HG03460 (cell line): Measurements from ENCODE around the gene TMEM179.

Experiments used
- ATAC-seq: cut with Tn5 transposase; IDR thresholded peaks from one replicate; pipeline ENCODE4 v1.9.1; 2021; ENCODE audit not compliant: unreplicated experiment

The TMEM179 gene

DNA sequence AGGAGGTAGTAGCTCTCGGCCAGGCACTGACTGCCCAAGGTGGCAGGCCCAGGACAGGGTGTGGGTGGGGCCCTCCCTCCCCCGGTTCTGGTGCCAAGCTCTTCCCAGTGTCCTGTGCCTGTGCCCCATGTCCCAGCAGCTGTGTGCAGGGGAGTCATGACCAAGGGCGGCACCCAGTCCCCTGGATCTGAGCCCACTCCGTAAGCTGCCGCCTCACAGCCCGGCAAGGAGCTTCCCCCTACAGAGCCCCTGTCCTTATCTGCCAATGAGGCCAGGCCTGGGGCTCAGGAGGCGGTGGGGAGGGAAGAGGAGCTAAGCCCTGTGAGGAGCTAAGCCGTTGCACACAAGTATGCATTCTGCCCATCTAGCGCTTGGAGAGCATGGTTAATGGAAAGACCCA is 30.6 kb downstream of the TMEM179 start:
- no peak for ATAC-seq

GRCh38 chr14:104572668-104573067 is 31.9 kb downstream of the TMEM179 start:
- ATAC-seq: no peak

- no peak for ATAC-seq
Observed at GRCh38 chr14:104572024-104572626, 32.4 kb downstream of the TMEM179 start.

- no peak for ATAC-seq
Observed at GRCh38 chr14:104571246-104571645, 33.3 kb downstream of the TMEM179 start.

GRCh38 chr14:104569435-104569834 is 35.1 kb downstream of the TMEM179 start:
- no peak for ATAC-seq

GRCh38 chr14:104568620-104569019 is 36.0 kb downstream of the TMEM179 start:
- no peak for ATAC-seq

GRCh38 chr14:104567957-104568225 is 36.7 kb downstream of the TMEM179 start:
- no peak for ATAC-seq

DNA sequence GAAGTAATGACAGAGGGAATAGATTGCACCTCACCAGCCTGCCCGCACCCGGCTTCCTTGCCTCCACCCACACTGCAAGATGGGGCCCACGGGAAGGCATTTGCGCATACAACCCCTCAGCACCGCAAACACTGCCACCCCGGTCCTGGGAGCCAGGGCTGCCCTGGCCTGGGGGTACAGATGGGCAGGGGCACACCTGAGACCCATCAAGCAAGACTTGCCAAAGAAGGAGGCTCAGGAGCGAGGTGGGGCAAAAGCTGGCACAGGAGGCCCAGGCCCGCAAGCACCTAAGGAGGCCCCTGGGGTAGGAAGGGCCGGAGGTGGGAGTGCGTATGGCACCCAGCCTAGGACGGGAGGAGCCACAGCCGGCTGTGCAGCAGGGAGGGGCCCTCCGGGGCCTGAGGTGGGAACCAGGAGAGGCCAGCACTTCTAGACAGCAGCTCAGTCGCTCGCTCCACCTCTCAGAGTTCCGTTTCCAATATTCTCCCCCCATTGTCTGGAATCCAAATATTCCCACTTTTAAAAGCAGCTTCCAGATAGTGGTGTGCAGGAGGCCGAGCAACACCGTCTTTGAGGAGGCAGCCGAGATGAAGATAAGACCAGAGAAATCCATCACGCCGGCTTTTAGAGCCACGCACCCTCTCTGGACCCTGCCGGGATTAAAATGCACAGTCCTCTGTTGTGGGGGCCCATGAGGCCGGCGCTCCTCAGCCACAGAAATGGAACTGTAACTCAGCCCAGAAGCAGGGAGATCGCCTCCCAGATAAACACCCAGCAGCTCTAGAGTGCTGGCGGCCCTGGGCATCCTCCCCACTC is 37.2 kb downstream of the TMEM179 start:
- ATAC-seq: no peak

- no peak for ATAC-seq
Observed at GRCh38 chr14:104564744-104565679, 39.6 kb downstream of the TMEM179 start.

DNA sequence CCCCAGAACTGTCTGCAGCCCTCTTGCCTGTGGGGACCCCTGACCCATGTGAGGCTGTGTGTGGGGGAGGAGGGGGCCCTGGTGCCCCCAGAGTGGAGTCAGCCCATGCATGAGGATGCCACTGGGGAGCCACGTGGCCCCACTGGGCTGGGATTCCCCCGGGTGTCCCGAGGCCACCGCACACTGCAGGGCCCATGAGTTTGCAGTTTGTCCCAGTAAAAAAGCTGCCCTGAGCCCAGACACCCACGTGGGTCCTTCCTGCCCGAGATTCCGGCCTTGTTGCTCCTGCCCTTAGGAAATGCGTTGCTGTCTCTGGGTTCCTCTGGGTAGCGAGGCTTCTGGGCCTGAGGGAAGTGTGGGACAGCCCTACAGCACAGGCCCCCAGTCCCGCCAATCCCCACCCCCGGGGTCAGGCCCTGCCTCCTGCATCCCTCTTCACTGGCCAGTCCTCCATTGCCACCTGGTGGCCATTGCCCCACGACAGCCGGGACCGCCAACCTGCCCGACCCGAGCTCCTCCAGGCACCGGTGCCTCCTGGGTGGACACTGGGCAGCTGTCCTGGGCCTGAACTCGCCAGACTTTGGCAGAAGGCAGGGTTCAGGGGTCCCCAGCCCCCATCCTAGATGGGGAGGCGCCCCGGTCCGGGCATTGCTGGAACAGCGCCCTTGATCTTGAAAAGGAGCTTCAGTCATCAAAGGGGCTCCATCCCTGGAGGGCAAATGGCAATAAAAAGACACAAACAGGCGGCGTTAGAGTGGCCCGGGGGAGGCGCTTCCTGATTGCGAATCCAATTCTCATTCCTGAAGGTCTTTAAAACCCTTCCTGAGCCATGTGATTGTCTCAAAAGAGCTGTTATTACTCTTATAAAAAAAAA is 40.6 kb downstream of the TMEM179 start:
- ATAC-seq: no peak

GRCh38 chr14:104563191-104563741 is 41.3 kb downstream of the TMEM179 start:
- no peak for ATAC-seq

DNA sequence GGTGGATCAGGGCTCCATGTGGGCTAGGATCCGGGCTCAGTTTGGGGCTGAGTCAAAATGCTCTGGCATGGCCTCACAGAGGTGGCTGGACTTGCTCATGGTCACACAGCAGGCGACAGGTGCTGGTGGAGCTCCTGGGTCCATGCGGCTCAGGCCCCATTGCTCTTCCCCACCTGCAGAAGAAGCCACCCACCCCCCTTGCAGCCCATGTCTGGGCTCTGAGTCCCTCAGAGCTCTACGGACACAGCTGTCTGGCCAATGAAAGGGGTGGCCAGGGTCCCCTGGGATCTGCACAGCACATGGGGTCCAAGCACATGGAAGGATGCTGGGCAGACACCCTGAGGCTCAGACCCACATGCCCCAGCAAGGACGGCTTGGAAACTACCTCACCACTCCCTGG is 42.0 kb downstream of the TMEM179 start:
- ATAC-seq: no peak

GRCh38 chr14:104561632-104562495 is 42.7 kb downstream of the TMEM179 start:
- ATAC-seq: no peak

DNA sequence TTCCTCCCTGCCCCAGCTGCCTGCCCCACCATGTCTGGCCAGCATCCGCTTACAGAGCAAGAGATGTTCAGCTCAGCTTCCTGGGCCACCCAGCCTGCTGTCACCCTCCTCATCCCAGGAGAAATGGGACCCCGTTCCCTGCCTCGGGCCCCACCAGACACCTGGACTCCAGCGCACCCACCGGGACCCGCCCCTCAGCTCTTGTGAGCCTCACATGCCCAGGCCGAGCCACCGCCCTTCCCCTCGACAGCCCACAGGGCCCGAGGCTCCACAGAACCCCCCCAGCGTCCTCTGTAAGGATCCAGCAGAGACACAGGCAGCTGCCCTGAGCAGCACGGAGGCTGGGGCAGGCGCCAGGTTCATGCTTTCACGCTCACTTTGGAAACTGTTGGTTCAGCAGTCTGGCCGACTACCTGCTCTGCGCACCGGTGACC is 43.4 kb downstream of the TMEM179 start:
- no peak for ATAC-seq

DNA sequence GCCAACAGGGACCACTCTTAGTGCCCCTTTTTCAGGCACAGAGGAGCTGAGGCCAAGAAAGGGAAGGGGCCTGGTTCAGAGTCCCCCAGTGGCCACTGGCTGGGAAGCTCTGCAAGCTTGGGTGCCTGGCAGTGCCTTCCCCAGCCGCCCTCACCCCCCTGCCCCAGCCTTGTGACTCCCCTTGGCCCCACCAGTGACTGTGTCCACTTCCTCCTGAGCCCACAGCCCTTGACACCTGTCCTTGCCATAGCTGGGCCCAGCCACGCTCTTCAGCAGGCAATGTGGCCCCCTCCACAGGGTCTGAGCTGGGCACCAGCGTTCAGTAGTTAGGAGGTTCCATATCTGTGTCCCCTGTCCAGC is 44.0 kb downstream of the TMEM179 start:
- no peak for ATAC-seq

DNA sequence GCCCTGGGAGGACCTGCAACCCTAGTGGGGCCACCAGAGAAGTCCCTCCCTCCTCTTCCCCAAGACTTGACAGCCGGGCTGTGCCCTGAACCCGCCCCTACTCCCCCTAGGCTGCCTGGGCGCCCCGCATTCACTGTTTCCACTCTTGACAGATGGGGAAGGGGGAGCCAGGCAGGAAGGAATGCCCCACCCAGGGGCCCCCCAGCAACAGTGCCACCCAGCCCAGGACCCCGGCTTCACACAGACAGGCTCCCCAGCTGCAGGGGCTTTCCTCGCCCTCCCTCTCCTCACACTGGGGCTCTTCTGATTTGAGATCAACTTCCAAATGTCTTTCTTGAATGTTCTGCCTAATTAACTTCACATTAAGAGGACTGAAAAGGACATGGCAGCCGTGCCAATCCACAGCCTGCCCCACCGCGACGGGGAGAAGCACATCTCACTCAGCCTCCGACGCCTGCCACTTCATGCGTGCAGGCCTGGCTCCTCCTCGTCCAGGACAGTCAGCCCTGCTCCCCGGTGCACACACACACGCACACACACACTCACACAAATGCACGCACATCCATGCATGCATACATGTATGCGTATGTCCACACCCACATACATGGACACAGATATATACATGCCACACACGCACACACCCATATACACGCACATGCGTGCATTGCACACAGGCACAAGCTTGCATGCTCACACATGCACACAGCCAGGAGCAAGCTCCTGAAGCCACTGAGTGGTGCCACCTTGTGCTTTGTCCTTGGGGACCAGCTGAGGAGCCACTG is 44.6 kb downstream of the TMEM179 start:
- no peak for ATAC-seq

GRCh38 chr14:104559028-104559803 is 45.4 kb downstream of the TMEM179 start:
- ATAC-seq: no peak
